Fibroblast of villous mesenchyme (primary cell): ENCODE data around the gene TMEM59L. TPM values are rescaled to one million over a fixed set of nuclear protein-coding genes. Genes with fewer than 3 reads are reported as not detected.
"Not testable (repeated sequence)": the region's sequence is repeated elsewhere in the genome, so short reads cannot be mapped to it uniquely, and the experiment has no call there.

Experiments
- DNase-seq: peaks from one replicate; pipeline ENCODE4 v3.0.0-alpha.2; 2010; ENCODE audit warnings: low read depth
- H3K4me3 ChIP-seq: 2 replicates; pipeline ENCODE4 v1.5.1; 2011; ENCODE audit warnings: low read depth, mild to moderate bottlenecking, low read length
- CTCF ChIP-seq: IDR thresholded peaks from 2 replicates; pipeline ENCODE4 v1.5.1; 2012; ENCODE audit warnings: low read depth, mild to moderate bottlenecking, low read length; ENCODE audit not compliant: insufficient read depth
- total RNA-seq: library from RNA; depleted of rRNA; stranded (reverse); fragments of >200 nt; gene quantifications from 2 replicates; pipeline ENCODE4 v1.2.3, GENCODE V29; 2012

The TMEM59L gene
- total RNA-seq, 1 donor, result under 0.01 TPM

- no peak for TF ChIP-seq CTCF
- no peak for DNase-seq
- peak overlapping the region; percentile 52 for H3K4me3 ChIP-seq
Observed at GRCh38 chr19:18594824-18595373, 17.8 kb upstream of the TMEM59L start.

GRCh38 chr19:18595475-18595874, 17.2 kb upstream of the TMEM59L start:
- DNase-seq, result no peak
- no peak overlapping the region for H3K4me3 ChIP-seq
- no peak for TF ChIP-seq CTCF

- TF ChIP-seq CTCF, result no peak
- peak; percentile 31 for DNase-seq
- H3K4me3 ChIP-seq, result no peak overlapping the region
Observed at GRCh38 chr19:18596752-18597157, 15.9 kb upstream of the TMEM59L start.

- H3K4me3 ChIP-seq, result no peak overlapping the region
- no peak for DNase-seq
- no peak for TF ChIP-seq CTCF
Observed at GRCh38 chr19:18597809-18598660, 14.6 kb upstream of the TMEM59L start.

- TF ChIP-seq CTCF, result no peak
- no peak overlapping the region for H3K4me3 ChIP-seq
- DNase-seq, result no peak
Observed at GRCh38 chr19:18599485-18599884, 13.2 kb upstream of the TMEM59L start.

- not testable (repeated sequence) for DNase-seq, H3K4me3 ChIP-seq
Observed at GRCh38 chr19:18600692-18601397, 11.8 kb upstream of the TMEM59L start.

GRCh38 chr19:18601875-18602274, 10.8 kb upstream of the TMEM59L start:
- H3K4me3 ChIP-seq, result no peak overlapping the region
- DNase-seq, result no peak
- no peak for TF ChIP-seq CTCF
